H9 (cell line): ENCODE results near the gene HDAC5. TPM values are rescaled to one million over a fixed set of nuclear protein-coding genes. Genes with fewer than 3 reads are reported as not detected.

ENCODE experiments used
- DNase-seq: peaks from one replicate; pipeline ENCODE4 v3.0.0-alpha.2; 2017
- H2AFZ ChIP-seq: one replicate; pipeline ENCODE4 v1.6.1; 2013; ENCODE audit warnings: mild to moderate bottlenecking, low read length, control low read depth, moderate library complexity
- H2AK5ac ChIP-seq: 2 replicates; pipeline ENCODE4 v1.6.1; 2013; ENCODE audit warnings: low read length, control low read depth, mixed read lengths; ENCODE audit not compliant: insufficient read length
- H2BK120ac ChIP-seq: one replicate; pipeline ENCODE4 v1.6.1; 2013; ENCODE audit warnings: low read depth, mild to moderate bottlenecking, low read length, control low read depth, inconsistent platforms; ENCODE audit not compliant: poor library complexity, severe bottlenecking
- H2BK12ac ChIP-seq: 2 replicates; pipeline ENCODE4 v1.6.1; 2013; ENCODE audit warnings: low read length, control low read depth, mixed read lengths, low read depth; ENCODE audit not compliant: insufficient read length
- H2BK15ac ChIP-seq: 2 replicates; pipeline ENCODE4 v1.6.1; 2013; ENCODE audit warnings: low read depth, low read length, control low read depth
- H2BK20ac ChIP-seq: one replicate; pipeline ENCODE4 v1.6.1; 2013; ENCODE audit warnings: low read depth, mild to moderate bottlenecking, low read length, control low read depth, inconsistent platforms; ENCODE audit not compliant: poor library complexity, severe bottlenecking
- H2BK5ac ChIP-seq: 2 replicates; pipeline ENCODE4 v1.6.1; 2013; ENCODE audit warnings: low read length, control low read depth, mixed read lengths; ENCODE audit not compliant: insufficient read length
- H3K14ac ChIP-seq: 2 replicates; pipeline ENCODE4 v1.6.1; 2013; ENCODE audit warnings: low read length, control low read depth; ENCODE audit not compliant: insufficient read depth
- H3K18ac ChIP-seq: 2 replicates; pipeline ENCODE4 v1.6.1; 2013; ENCODE audit warnings: low read depth, mild to moderate bottlenecking, mixed read lengths, low read length, control low read depth; ENCODE audit not compliant: insufficient read length
- H3K23ac ChIP-seq: 2 replicates; pipeline ENCODE4 v1.6.1; 2013; ENCODE audit warnings: low read length, control low read depth, mixed read lengths, low read depth; ENCODE audit not compliant: insufficient read length
- H3K23me2 ChIP-seq: 2 replicates; pipeline ENCODE4 v1.6.1; 2013; ENCODE audit warnings: low read depth, mild to moderate bottlenecking, mixed read lengths, low read length, control low read depth; ENCODE audit not compliant: insufficient read length, poor library complexity, severe bottlenecking
- H3K27ac ChIP-seq: 2 replicates; pipeline ENCODE4 v1.5.1; 2013; ENCODE audit warnings: low read length, control low read depth, mixed read lengths, low read depth; ENCODE audit not compliant: insufficient read length
- H3K27me3 ChIP-seq: 2 replicates; pipeline ENCODE4 v1.6.1; 2013; ENCODE audit warnings: low read length, control low read depth, inconsistent platforms; ENCODE audit not compliant: insufficient read depth
- H3K4ac ChIP-seq: 2 replicates; pipeline ENCODE4 v1.6.1; 2013; ENCODE audit warnings: low read depth, mild to moderate bottlenecking, control low read depth, inconsistent platforms, low read length, moderate library complexity
- H3K4me1 ChIP-seq: 2 replicates; pipeline ENCODE4 v1.6.1; 2013; ENCODE audit warnings: low read length, control low read depth, inconsistent platforms; ENCODE audit not compliant: insufficient read depth
- H3K4me2 ChIP-seq: 2 replicates; pipeline ENCODE4 v1.6.1; 2013; ENCODE audit warnings: low read length, control low read depth, mixed read lengths; ENCODE audit not compliant: insufficient read length, insufficient read depth
- H3K56ac ChIP-seq: 2 replicates; pipeline ENCODE4 v1.6.1; 2013; ENCODE audit warnings: low read depth, mild to moderate bottlenecking, mixed read lengths, low read length, control low read depth; ENCODE audit not compliant: insufficient read length
- H3K79me1 ChIP-seq: 2 replicates; pipeline ENCODE4 v1.6.1; 2013; ENCODE audit warnings: low read depth, mild to moderate bottlenecking, moderate library complexity, low read length, control low read depth, inconsistent platforms; ENCODE audit not compliant: insufficient read depth, poor library complexity, severe bottlenecking
- H3K79me2 ChIP-seq: 2 replicates; pipeline ENCODE4 v1.6.1; 2013; ENCODE audit warnings: low read length, control low read depth, inconsistent platforms; ENCODE audit not compliant: insufficient read depth
- H3K9ac ChIP-seq: 2 replicates; pipeline ENCODE4 v1.6.1; 2013; ENCODE audit warnings: low read length, control low read depth, mixed read lengths; ENCODE audit not compliant: insufficient read length; ENCODE audit errors: extremely low read depth
- H3K9me3 ChIP-seq: one replicate; pipeline ENCODE4 v1.6.1; 2013; ENCODE audit warnings: low read depth, low read length, inconsistent platforms; ENCODE audit not compliant: control insufficient read depth
- H3T11ph ChIP-seq: one replicate; pipeline ENCODE4 v1.6.1; 2013; ENCODE audit warnings: mild to moderate bottlenecking, low read length, control low read depth, inconsistent platforms
- H4K20me1 ChIP-seq: one replicate; pipeline ENCODE4 v1.6.1; 2013; ENCODE audit not compliant: control insufficient read depth, insufficient read length, insufficient read depth
- H4K5ac ChIP-seq: 2 replicates; pipeline ENCODE4 v1.6.1; 2013; ENCODE audit warnings: low read depth, mild to moderate bottlenecking, mixed read lengths, low read length, control low read depth; ENCODE audit not compliant: insufficient read length
- H4K8ac ChIP-seq: replicated peaks from 2 replicates; pipeline ENCODE4 v1.6.1; 2013; ENCODE audit warnings: low read length, control low read depth, mixed read lengths, low read depth; ENCODE audit not compliant: insufficient read length
- H4K91ac ChIP-seq: 2 replicates; pipeline ENCODE4 v1.6.1; 2013; ENCODE audit warnings: low read depth, mild to moderate bottlenecking, moderate library complexity, mixed read lengths, low read length, control low read depth; ENCODE audit not compliant: insufficient read length
- H3K27ac Mint-ChIP-seq, 3 experiments: 2 replicates in 2 of 3; 3 replicates in 1 of 3; pipeline ENCODE4 v1.8.0; 2020 to 2021; ENCODE audit warnings: mixed read lengths in 3 of 3, mild to moderate bottlenecking in 1 of 3, moderate library complexity in 1 of 3
- H3K27me3 Mint-ChIP-seq: 2 replicates; pipeline ENCODE4 v1.8.0; 2021; ENCODE audit warnings: low read depth, mild to moderate bottlenecking, moderate library complexity, mixed read lengths
- H3K36me3 Mint-ChIP-seq, 3 experiments: 2 replicates in 2 of 3; 3 replicates in 1 of 3; pipeline ENCODE4 v1.8.0; 2020 to 2021; ENCODE audit warnings: low read depth in 3 of 3, mixed read lengths in 3 of 3; ENCODE audit not compliant: insufficient read depth in 1 of 3
- H3K4me1 Mint-ChIP-seq, 2 experiments: 2 replicates each; pipeline ENCODE4 v1.8.0; 2020; ENCODE audit warnings: mixed read lengths in 2 of 2
- H3K4me3 Mint-ChIP-seq, 2 experiments: 2 replicates in 1 of 2; 3 replicates in 1 of 2; pipeline ENCODE4 v1.8.0; 2020 to 2021; ENCODE audit warnings: mild to moderate bottlenecking in 2 of 2, mixed read lengths in 2 of 2, moderate library complexity in 1 of 2
- H3K9me3 Mint-ChIP-seq, 2 experiments: 2 replicates in 1 of 2; 3 replicates in 1 of 2; pipeline ENCODE4 v1.8.0; 2020; ENCODE audit warnings: mild to moderate bottlenecking in 2 of 2, mixed read lengths in 2 of 2, moderate library complexity in 1 of 2
- WGBS: extraction: QIAGEN DNeasy Blood & Tissue Kit; methylation state at CpG from one replicate; pipeline ENCODE4 v1.1.7; 2013; ENCODE audit warnings: missing lambda C conversion rate, low lambda C conversion rate, mixed read lengths; ENCODE audit not compliant: insufficient read length; ENCODE audit errors: extremely low coverage; 5-methylcytosine and 5-hydroxymethylcytosine counted together
- total RNA-seq: library from RNA; stranded (reverse); gene quantifications from 2 replicates; pipeline ENCODE4 v1.2.1, GENCODE V29; 2021
- TF ChIP-seq, protein P1 (sequence below): fragments of 200-600 bp; sonication (generic); conservative IDR thresholded peaks from 3 replicates; pipeline ENCODE4 v1.8.0; 2021; ENCODE audit warnings: antibody characterized with exemption, mild to moderate bottlenecking

HDAC5 gene
- total RNA-seq, 1 experiment from 2014 or later: 39.5 TPM

- H3K4me2 ChIP-seq: no peak overlapping the region
Observed at GRCh38 chr17:44152875-44153274, 29.4 kb upstream of the HDAC5 start.

More at GRCh38 chr17:44152875-44153274, 29.4 kb upstream of the HDAC5 start:
- Histone ChIP-seq H3K27ac (no peak overlapping the region), H3K4ac (no peak overlapping the region), H3K9ac (no peak overlapping the region), H3K27me3 (no peaks in the 10 kb centered on the region), H3K14ac (no peak overlapping the region), H3K56ac (no peak overlapping the region), H3K9me3 (no peaks in the 10 kb centered on the region), H4K91ac (no peak overlapping the region), H2AFZ (no peak overlapping the region), H3T11ph (no peak overlapping the region), H3K23me2 (no peaks in the 10 kb centered on the region), H4K5ac (no peak overlapping the region), H2BK120ac (no peak overlapping the region), H4K20me1 (no peaks in the 10 kb centered on the region), H3K79me2 (peaks cover 3% of the 10 kb centered on the region; the same call in 1 of the 2 replicates), H2BK12ac (no peak overlapping the region), H2BK15ac (no peak overlapping the region), H3K4me1 (no peaks in the 10 kb centered on the region), H3K18ac (no peak overlapping the region), H2BK5ac (no peak overlapping the region), H3K23ac (no peak overlapping the region), H2AK5ac (no peak overlapping the region), H2BK20ac (no peak overlapping the region), H3K79me1 (peaks cover 8% of the 10 kb centered on the region), H4K8ac (no peak overlapping the region)
- no peaks in the 10 kb centered on the region for H3K4me1 Mint-ChIP-seq
- H3K9me3 Mint-ChIP-seq: no peaks in the 10 kb centered on the region
- no CpG with 5 or more reads among the region's 4 CpGs for WGBS
- no peak overlapping the region; a peak in 1 of 5 replicates for H3K4me3 Mint-ChIP-seq
- TF ChIP-seq, protein P1, sequence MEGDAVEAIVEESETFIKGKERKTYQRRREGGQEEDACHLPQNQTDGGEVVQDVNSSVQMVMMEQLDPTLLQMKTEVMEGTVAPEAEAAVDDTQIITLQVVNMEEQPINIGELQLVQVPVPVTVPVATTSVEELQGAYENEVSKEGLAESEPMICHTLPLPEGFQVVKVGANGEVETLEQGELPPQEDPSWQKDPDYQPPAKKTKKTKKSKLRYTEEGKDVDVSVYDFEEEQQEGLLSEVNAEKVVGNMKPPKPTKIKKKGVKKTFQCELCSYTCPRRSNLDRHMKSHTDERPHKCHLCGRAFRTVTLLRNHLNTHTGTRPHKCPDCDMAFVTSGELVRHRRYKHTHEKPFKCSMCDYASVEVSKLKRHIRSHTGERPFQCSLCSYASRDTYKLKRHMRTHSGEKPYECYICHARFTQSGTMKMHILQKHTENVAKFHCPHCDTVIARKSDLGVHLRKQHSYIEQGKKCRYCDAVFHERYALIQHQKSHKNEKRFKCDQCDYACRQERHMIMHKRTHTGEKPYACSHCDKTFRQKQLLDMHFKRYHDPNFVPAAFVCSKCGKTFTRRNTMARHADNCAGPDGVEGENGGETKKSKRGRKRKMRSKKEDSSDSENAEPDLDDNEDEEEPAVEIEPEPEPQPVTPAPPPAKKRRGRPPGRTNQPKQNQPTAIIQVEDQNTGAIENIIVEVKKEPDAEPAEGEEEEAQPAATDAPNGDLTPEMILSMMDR: no peak
- DNase-seq: no peak
- H3K36me3 Mint-ChIP-seq: peaks cover 41 to 82% (median 74%) of the 10 kb centered on the region in 3 experiments
- H3K27ac Mint-ChIP-seq: peak overlapping the region; percentile 18 to 66 (median 39); a peak in 2 of 7 replicates
- no peaks in the 10 kb centered on the region for H3K27me3 Mint-ChIP-seq
